ENCODE results near the gene ZNG1B.
"Not testable (repeated sequence)": the region's sequence is repeated elsewhere in the genome, so short reads cannot be mapped to it uniquely, and the experiment has no call there.

DNA sequence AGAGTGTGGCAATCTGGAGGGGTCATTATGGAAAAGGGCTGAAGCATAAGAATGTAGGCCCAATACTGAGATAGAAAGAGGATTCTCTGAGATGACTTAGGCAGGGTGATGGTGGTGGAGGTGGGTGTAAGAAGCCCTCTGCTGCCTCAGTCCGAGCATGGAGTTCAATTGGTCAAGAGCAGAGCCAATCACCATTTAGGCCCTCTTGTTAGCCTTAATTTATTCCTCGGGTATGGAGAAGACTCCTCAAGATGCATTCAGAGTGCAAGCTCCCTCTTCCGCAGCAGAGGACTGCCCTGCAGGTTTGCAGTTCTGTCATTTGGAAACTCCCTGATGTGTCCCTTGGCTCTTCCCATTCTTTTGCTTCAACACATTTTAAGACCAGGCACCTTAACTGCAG lies 78.5 kb downstream of the ZNG1B start:
- TF ChIP-seq, protein P1, sequence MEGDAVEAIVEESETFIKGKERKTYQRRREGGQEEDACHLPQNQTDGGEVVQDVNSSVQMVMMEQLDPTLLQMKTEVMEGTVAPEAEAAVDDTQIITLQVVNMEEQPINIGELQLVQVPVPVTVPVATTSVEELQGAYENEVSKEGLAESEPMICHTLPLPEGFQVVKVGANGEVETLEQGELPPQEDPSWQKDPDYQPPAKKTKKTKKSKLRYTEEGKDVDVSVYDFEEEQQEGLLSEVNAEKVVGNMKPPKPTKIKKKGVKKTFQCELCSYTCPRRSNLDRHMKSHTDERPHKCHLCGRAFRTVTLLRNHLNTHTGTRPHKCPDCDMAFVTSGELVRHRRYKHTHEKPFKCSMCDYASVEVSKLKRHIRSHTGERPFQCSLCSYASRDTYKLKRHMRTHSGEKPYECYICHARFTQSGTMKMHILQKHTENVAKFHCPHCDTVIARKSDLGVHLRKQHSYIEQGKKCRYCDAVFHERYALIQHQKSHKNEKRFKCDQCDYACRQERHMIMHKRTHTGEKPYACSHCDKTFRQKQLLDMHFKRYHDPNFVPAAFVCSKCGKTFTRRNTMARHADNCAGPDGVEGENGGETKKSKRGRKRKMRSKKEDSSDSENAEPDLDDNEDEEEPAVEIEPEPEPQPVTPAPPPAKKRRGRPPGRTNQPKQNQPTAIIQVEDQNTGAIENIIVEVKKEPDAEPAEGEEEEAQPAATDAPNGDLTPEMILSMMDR (IDR thresholded peaks at IDR 0.05; ENCODE audit: insufficient read depth, low read length, poor library complexity, severe bottlenecking) = not testable (repeated sequence)
- TF ChIP-seq EZH2phosphoT487 (conservative IDR thresholded peaks at IDR 0.05; ENCODE audit: low read length) = not testable (repeated sequence)

All from SU-DHL-6 (cell line).